Ascending aorta (tissue), 2 donors: ENCODE results near the gene USP40. TPM values are rescaled to one million over a fixed set of nuclear protein-coding genes. Genes with fewer than 3 reads are reported as not detected.
"Not testable (repeated sequence)": the region's sequence is repeated elsewhere in the genome, so short reads cannot be mapped to it uniquely, and the experiment has no call there.

Experiments
- DNase-seq, 2 donors: peaks; one replicate each; pipeline ENCODE4 v3.0.0-alpha.2; 2019; ENCODE audit warnings: low spot score in 2 of 2
- H3K27ac ChIP-seq, 2 donors: fragments of 200-600 bp; sonication (generic); one replicate each; pipeline ENCODE4 v1.5.1; 2016 to 2017; ENCODE audit warnings: mild to moderate bottlenecking in 1 of 2
- H3K27me3 ChIP-seq: fragments of 200-600 bp; sonication (generic); one replicate; pipeline ENCODE4 v1.5.1; 2017
- H3K36me3 ChIP-seq, 2 donors: fragments of 200-600 bp; sonication (generic); one replicate each; pipeline ENCODE4 v1.5.1; 2016
- H3K4me1 ChIP-seq, 2 donors: fragments of 200-600 bp; sonication (generic); one replicate each; pipeline ENCODE4 v1.5.1; 2016 to 2017; ENCODE audit warnings: mild to moderate bottlenecking in 1 of 2
- H3K4me3 ChIP-seq, 2 donors: fragments of 200-600 bp; sonication (generic); one replicate each; pipeline ENCODE4 v1.5.1; 2016 to 2017; ENCODE audit warnings: mild to moderate bottlenecking in 1 of 2
- H3K9me3 ChIP-seq, 2 donors: fragments of 200-600 bp; sonication (generic); one replicate each; pipeline ENCODE4 v1.5.1; 2016
- intact Hi-C: fragments of 100-400 bp; cut with DNase I; formaldehyde crosslinking; loops from one replicate; pipeline ENCODE4 v1.15.1; 2023
- total RNA-seq: library from RNA; depleted of rRNA; stranded (reverse); fragments of >200 nt; gene quantifications from one replicate; pipeline ENCODE4 v1.1.0, GENCODE V29; 2016
- TF ChIP-seq, protein P1 (sequence below), 3 experiments: fragments of 200-600 bp in 2 of 3; fragments of 450-650 bp in 1 of 3; sonication (generic) in 2 of 3; IDR thresholded peaks; one replicate each; pipeline ENCODE4 v1.5.1; 2016 to 2019; ENCODE audit warnings: antibody characterized with exemption in 3 of 3, mild to moderate bottlenecking in 1 of 3, moderate library complexity in 1 of 3

Gene USP40
- total RNA-seq, 1 donor from 2014 or later = 42.7 TPM

DNA sequence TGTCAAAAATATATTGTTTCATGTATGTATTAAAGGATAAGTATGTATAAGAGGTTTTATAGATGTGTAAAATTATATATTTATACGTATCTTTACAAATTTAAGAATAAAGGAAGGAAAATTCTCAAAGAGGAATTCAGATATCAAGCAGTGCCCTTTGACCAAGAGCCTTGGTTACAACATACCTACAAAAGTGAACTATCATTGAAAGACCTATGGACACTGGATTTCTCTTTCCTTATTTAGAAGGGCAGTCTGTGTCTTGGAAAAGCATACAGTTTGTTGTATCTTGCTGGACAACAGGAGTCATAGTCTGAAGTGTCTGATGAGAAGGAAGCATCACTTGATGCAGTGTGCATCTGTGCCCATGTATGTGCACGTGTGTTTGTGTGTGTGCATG, 21.8 kb upstream of the USP40 start:
- H3K36me3 ChIP-seq = no peaks in the 10 kb centered on the region
- H3K4me3 ChIP-seq = no peak overlapping the region
- TF ChIP-seq, protein P1, sequence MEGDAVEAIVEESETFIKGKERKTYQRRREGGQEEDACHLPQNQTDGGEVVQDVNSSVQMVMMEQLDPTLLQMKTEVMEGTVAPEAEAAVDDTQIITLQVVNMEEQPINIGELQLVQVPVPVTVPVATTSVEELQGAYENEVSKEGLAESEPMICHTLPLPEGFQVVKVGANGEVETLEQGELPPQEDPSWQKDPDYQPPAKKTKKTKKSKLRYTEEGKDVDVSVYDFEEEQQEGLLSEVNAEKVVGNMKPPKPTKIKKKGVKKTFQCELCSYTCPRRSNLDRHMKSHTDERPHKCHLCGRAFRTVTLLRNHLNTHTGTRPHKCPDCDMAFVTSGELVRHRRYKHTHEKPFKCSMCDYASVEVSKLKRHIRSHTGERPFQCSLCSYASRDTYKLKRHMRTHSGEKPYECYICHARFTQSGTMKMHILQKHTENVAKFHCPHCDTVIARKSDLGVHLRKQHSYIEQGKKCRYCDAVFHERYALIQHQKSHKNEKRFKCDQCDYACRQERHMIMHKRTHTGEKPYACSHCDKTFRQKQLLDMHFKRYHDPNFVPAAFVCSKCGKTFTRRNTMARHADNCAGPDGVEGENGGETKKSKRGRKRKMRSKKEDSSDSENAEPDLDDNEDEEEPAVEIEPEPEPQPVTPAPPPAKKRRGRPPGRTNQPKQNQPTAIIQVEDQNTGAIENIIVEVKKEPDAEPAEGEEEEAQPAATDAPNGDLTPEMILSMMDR (IDR thresholded peaks at IDR 0.05) = no peak
- H3K27ac ChIP-seq = no peak overlapping the region
- H3K4me1 ChIP-seq = no peaks in the 10 kb centered on the region
- no peaks in the 10 kb centered on the region for H3K9me3 ChIP-seq
- intact Hi-C loops = no loop called here
- no peak for DNase-seq
- no peaks in the 10 kb centered on the region for H3K27me3 ChIP-seq

DNA sequence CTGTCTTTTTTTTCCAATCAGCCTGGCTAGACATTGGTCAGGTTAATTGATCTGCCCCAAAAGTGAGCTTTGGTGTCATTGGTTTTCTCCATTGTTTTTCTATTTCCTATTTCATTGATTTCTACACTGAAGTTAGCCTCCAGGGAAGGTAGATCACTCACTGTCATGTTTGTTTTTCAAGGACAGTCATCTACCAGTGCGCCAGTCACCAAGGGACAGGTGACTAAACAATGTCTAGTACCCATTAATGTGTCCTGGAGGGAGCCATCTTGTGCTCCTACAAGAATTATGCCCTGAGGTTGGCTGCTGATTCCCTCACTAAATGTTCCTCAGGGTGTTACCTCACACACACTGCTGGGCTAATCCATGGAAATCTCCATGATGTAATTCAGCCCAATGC, 17.6 kb upstream of the USP40 start:
- H3K36me3 ChIP-seq = no peaks in the 10 kb centered on the region
- no peaks in the 10 kb centered on the region for H3K9me3 ChIP-seq
- H3K4me1 ChIP-seq = no peaks in the 10 kb centered on the region
- no peak overlapping the region for H3K4me3 ChIP-seq
- no peak overlapping the region for H3K27ac ChIP-seq
- DNase-seq = no peak
- no peaks in the 10 kb centered on the region for H3K27me3 ChIP-seq
- intact Hi-C loops = no loop called here
- TF ChIP-seq, protein P1 (IDR thresholded peaks at IDR 0.05) = no peak

DNA sequence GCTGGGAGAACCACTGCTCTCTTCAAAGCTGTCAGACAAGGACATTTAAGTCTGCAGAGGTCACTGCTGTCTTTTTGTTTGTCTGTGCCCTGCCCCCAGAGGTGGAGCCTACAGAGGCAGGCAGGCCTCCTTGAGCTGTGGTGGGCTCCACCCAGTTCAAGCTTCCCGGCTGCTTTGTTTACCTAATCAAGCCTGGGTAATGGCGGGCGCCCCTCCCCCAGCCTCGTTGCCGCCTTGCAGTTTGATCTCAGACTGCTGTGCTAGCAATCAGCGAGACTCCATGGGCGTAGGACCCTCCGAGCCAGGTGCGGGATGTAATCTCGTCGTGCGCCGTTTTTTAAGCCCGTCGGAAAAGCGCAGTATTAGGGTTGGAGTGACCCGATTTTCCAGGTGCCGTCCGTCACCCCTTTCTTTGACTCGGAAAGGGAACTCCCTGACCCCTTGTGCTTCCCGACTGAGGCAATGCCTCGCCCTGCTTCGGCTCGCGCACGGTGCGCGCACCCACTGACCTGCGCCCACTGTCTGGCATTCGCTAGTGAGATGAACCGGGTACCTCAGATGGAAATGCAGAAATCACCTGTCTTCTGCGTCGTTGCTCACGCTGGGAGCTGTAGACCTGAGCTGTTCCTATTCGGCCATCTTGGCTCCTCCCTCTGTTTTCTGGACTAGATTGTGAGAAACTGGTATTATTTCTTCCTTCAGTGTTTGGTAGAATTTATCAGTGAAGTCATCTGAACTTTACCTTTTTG, 16.8 kb upstream of the USP40 start:
- H3K36me3 ChIP-seq, DNase-seq, intact Hi-C loops, H3K27me3 ChIP-seq, H3K4me3 ChIP-seq, H3K9me3 ChIP-seq, H3K27ac ChIP-seq, H3K4me1 ChIP-seq: not testable (repeated sequence)

DNA sequence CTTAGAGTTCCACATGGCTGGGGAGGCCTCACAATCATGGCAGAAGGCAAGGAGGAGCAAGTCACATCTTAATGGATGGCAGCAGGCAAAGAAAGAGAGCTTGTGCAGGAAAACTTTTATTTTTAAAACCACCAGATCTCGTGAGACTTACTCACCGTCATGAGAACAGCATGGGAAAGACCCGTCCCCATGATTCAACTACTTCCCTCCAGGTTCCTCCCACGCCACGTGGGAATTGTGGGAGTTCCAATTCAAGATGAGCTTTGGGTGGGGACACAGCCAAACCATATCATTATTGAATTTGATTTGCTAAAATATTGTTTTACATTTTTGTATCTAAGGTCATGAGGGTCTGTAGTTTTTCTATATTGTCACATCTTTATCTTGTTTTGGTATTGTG, 10.8 kb upstream of the USP40 start:
- H3K27me3 ChIP-seq, H3K9me3 ChIP-seq, H3K36me3 ChIP-seq, H3K27ac ChIP-seq, intact Hi-C loops, H3K4me3 ChIP-seq, H3K4me1 ChIP-seq, DNase-seq: not testable (repeated sequence)

DNA sequence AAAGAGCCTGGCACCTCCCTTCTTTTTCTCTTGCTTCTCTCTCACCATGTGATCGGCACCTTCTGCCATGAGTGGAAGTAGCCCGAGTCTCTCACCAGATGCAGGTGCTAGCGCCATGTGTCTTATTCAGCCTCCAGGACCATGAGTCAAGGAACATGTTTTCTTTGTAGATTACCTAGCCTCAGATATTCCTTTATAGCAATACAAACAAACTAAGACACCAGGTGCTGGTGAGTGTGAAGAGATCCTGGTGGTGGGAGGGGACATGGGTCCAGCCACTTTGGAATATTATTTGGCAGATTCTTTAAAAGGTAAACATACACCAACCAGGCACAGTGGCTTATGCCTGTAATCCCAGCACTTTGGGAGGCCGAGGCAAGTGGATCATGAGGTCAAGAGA, 5.9 kb upstream of the USP40 start:
- H3K36me3 ChIP-seq = no peaks in the 10 kb centered on the region
- no peak overlapping the region for H3K27ac ChIP-seq
- DNase-seq = no peak
- H3K4me1 ChIP-seq = no peaks in the 10 kb centered on the region
- H3K27me3 ChIP-seq = no peaks in the 10 kb centered on the region
- TF ChIP-seq, protein P1 (IDR thresholded peaks at IDR 0.05) = no peak
- intact Hi-C loops = no loop called here
- no peaks in the 10 kb centered on the region for H3K9me3 ChIP-seq
- no peak overlapping the region for H3K4me3 ChIP-seq

DNA sequence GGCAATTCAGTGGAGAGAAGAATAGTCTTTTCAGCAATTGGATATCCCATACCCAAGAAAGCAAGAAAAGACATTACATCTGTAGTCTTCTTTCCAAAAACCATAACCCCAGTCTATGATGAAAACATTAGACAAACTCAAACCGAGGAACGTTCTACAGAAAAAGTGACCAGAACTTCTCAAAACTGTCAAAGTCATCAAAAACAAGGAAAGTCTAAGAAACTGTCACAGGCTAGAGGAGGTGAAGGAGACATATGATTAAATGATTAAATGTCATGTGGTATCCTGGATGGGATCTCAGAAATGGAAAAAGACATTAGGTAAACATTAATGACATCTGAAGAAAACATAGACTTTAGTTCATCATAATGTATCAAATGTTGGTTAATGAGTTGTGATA, 4.9 kb upstream of the USP40 start:
- Histone ChIP-seq H3K9me3 (no peaks in the 10 kb centered on the region), H3K36me3 (no peaks in the 10 kb centered on the region), H3K4me3 (no peak overlapping the region), H3K27me3 (no peaks in the 10 kb centered on the region), H3K27ac (no peak overlapping the region), H3K4me1 (no peaks in the 10 kb centered on the region)
- intact Hi-C loops = no loop called here
- TF ChIP-seq, protein P1 (IDR thresholded peaks at IDR 0.05) = no peak
- DNase-seq = no peak

DNA sequence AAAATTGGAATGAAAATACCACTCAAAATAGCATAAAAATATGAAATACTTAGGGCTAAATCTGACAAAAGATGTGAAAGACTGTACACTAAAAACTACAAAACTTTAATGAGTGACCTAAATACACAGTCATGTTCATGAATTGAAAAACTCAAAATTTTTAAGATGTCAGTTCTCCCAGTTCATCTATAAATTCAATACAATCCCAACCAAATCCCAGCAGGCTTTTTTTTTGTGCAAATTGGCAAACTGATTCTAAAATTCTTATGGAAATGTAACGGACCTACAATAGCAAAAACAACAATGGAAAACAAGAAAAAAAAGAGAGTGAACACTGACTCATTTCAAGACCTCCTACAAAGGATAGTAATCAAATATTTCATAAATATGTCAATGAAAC, 4.4 kb upstream of the USP40 start:
- intact Hi-C loops = no loop called here

More for the DNA sequence above, 4.4 kb upstream of the USP40 start:
- TF ChIP-seq, protein P1 (IDR thresholded peaks at IDR 0.05) = no peak
- Histone ChIP-seq H3K9me3 (no peaks in the 10 kb centered on the region), H3K27ac (no peak overlapping the region), H3K4me3 (no peak overlapping the region), H3K4me1 (no peaks in the 10 kb centered on the region), H3K27me3 (no peaks in the 10 kb centered on the region), H3K36me3 (no peaks in the 10 kb centered on the region)
- no peak for DNase-seq
